HG03196 (cell line): ENCODE results near the gene ZBTB45.
"Not testable (repeated sequence)": the region's sequence is repeated elsewhere in the genome, so short reads cannot be mapped to it uniquely, and the experiment has no call there.

ENCODE experiments used
- ATAC-seq: cut with Tn5 transposase; IDR thresholded peaks from one replicate; pipeline ENCODE4 v1.9.1; 2021; ENCODE audit not compliant: unreplicated experiment

Gene ZBTB45

DNA sequence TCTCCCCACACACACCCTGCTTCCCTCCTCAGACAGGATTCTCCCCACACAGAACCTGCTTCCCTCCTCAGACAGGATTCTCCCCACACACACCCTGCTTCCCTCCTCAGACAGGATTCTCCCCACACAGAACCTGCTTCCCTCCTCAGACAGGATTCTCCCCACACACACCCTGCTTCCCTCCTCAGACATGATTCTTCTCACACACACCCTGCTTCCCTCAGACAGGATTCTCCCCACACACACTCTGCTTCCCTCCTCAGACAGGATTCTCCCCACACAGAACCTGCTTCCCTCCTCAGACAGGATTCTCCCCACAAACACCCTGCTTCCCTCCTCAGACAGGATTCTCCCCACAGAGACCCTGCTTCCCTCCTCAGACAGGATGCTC is 19.6 kb upstream of the ZBTB45 start:
- not testable (repeated sequence) for ATAC-seq

DNA sequence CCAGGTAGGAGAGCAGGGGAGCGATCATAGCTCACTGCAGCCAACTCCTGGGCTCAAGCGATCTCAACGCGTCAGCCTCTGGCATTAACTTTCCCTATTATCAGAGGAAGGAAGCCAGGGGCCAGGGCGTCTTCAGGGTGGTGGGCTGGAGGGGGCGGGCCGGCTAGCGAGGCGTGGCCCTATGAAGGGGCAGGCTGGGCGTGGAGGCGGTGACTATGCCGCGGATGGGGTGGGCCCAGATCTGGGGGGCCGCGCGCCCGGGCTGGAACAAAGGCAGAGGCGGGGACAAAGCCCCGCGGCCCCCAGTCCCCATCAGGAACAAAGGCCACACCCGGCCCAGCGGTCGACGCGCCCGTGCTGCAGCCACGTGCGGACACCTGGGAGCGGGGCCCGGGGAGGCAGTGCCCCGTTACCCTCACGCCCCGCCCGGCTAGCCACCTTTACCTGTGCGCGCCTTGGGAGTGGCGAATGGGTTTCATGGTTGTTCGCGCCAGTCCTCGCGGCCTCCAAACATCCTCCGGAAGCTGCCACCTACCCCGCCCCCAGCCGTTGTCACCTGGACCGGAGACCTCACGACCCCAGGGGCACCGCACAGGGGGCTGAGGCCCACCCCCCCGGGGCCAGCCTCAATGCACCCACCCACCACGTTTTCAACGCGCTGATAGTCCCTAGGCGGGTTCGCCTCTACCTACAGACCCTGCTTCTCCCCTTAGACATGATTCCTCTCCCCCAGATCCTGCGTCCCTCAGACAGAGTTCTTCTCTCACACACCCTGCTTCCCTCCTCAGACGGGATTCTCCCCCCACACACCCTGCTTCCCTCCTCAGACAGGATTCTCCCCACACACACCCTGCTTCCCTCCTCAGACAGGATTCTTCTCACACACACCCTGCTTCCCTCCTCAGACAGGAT is 18.9 kb upstream of the ZBTB45 start:
- no peak for ATAC-seq

DNA sequence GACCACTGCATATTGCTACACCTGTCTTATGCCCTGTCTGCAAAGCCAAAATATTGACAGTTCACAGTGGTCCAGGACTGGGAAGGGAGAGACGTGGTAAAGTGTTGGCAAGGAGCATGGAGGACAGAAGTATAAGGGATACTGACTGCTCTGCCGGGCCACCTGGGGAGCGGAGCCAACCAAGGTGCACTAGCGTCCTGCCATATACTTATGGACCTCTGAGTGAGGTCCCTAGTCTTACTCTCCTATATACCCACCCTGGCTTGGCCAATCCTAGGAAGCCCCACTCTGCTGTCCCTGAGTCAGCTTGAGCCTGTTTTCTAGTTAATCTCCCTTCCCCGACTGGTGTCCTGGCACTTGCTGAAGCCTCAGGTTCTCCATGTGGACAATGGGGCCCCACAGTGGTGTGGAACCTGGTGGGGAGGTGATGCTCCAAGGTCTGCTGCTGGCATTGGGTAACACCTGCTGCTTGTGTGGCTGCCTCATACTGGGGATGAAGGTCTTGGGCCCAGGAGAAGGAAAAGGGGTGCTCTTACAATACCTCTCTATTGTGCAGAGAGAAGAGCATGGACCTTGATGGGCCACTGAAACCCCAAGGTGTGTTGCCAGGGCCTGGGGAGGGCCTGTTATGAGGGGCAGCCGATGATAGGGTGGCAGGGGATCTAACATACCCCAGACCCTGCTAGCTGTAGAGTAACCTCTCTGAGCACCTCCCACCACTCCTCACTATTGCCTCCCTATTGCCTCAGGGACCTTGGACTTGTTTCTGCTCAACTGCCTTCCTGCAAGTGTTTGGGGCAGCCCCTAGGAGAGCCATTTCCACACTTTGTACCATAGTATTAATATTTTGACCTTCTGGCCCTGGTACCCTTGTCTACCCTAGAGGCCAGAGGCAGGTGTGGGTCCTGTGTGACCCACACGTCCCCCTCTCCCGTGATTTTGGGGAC is 17.5 kb upstream of the ZBTB45 start:
- ATAC-seq = no peak

DNA sequence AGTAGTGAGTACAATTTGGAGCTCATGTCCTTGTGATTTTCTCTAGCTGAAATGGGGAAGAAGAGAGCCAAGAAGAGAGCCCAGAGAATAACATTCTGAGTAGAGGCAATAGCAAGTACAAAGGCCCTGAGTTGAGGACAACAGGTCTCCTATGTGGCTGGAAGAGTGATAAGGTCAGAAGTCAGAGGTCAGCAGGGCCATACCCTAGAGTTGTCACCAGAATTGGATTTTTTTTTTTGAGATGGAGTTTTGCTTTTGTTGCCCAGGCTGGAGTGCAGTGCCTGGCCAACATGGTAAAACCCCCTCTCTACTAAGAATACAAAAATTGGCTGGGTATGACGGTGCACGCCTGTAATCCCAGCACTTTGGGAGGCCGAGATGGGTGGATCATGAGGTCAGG is 16.2 kb upstream of the ZBTB45 start:
- ATAC-seq = no peak

DNA sequence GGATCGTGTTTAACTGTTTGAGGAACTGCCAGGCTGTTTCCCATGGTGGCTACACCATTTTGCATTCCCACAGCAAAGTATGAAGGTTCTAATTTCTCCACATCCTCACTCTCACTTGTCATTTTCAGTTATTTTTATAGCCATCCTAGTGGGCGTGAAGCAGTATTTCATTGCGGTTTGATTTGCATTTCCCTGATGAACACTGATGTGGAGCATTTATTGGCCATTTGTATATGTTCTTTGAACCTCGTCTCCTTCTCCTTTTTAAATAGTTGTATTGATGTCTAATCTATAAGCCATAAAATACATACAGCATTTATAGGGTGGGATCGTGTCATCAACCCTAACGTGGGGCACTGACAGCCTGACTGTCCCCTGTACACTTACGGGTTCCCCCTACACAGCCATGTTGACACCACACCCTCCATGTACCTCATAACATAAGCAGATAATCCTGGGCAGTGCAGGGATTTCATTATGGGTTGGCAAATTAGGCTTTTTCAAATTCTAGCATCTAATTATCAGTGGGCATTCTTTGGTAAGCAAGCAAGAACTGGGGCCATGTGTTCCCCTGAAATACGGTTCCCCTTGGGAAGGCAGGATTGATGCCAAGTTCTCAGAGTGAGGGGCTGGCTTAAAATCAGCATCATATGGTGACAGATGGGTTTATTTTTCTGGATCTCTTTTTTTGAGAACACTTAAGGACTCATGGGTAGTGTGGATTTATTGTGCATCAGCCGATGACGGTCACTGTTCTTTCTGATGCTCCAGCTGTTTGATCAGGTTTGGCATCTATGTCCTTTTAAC is 11.6 kb upstream of the ZBTB45 start:
- ATAC-seq = no peak

DNA sequence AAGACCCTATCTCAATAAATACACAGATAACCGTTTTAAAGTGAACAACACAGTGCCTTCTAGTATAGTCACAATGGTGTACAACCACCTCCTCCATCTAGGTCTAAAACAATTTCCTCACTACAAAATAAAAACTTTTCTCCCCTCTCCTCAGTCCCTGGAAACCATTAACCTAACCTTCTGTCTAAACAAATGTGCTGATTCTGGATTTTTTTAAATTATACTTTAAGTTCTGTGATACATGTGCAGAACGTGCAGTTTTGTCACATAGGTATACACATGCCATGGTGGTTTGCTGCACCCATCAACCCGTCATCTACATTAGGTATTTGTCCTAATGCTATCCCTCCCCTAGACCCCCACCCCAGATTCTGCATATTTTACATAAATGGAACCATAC is 9.8 kb upstream of the ZBTB45 start:
- ATAC-seq = no peak

DNA sequence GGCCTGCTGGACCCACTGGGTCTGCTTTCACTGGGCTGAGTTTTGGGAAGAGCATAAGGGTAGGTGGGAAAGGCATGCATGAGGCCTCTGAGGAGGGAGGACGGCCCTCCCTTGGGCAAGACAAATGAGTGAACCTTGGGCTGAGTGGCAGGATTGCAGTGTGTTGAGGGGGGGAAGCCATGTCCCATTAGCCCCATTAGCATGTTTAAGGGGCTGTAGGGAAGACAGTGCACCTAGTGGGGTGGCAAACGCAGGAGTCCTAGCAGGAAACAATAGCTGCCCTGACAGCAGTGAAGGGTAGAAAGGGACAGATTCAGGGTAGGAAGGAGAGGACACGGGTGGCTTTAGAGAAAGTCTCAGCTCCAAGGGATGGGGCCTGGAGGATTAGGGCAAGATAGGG is 3.1 kb upstream of the ZBTB45 start:
- ATAC-seq = no peak

DNA sequence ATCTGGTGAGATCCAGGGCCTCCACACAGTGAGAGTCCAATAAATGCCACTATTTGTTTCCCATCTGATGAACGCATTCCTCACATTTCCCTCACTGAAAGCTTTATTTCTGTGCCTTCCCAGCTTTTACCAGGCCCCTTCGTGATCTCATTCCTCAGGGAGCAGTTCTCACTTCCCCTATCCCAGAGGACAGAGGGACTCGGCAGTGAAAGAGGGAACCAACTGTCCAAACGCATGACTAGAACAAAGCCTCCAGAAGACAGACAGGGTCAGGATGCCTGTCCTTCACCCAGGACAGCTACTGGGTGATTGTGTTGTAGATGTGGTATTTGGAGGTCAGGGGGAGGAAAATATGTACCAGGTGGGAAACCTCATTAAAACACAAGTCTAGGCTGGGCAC is 2.0 kb upstream of the ZBTB45 start:
- no peak for ATAC-seq

DNA sequence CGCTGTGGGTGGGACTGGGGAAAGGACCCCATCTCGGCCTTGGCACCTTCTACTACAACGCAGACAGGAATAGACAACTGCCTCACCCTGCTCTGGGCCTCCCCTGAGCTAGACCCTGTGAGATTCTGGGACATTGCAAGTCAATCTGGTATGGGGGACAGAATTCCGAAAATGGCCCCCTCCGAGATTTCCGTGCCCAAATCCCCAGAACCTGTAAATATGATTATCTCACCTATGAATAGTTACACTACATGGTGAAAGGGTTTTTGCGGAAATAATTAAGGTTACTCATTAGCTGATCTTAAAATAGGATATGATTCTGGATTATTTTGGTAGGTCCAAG is 618 bp upstream of the ZBTB45 start:
- ATAC-seq = no peak

DNA sequence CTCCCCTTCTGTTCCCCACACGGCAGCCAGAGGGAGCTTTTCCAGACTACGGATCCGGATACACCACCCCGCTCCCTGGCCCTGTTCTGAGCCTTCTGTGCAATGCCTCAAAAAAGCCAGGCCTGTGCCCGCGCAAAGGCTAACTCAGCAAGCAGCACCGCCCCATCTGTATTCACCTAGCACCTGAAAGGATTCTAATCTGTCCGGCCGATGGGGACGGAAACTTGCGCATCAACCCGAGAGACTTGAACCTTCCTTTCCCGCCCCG is 589 bp downstream of the ZBTB45 start:
- ATAC-seq = peak; percentile 6

DNA sequence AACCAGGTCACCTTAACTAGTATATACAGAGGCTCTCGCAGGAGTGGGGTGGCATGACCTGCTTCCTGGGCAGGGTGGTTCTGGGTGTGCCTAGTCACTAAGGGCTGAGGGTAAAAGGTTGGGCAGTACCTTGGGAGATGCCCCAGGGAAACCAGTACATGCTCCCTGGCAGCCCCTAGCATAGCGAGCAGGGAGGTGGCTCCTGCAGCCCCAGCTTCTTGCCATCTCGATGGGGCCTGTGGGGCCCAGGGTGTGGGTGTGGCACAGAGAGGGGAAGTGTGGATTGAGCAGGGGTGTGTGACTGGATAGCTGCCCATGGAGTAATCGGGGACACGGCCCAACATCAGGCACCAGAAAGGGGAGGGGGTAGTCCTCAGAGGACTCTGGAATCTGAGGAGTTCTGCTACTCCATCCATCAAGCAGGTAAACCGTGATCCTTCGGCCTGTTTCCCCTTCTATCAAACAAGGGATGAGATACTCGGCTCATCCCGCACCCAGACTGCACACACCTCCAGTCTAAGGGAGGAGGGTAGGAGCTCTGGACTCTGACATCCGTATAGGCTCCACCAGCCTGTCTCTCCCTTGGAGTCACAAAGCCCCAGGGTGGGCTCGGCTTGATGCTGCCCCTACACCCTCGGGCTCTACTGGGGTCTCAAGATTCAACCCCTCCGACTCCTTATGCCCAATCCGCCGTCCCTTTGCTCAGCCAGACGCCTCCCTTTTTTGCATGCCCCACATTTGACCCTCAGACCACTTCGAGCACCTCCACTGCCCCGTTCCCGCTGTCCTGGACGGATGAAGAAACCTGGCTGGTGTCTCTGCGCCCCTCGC is 1.1 kb downstream of the ZBTB45 start:
- ATAC-seq = no peak

DNA sequence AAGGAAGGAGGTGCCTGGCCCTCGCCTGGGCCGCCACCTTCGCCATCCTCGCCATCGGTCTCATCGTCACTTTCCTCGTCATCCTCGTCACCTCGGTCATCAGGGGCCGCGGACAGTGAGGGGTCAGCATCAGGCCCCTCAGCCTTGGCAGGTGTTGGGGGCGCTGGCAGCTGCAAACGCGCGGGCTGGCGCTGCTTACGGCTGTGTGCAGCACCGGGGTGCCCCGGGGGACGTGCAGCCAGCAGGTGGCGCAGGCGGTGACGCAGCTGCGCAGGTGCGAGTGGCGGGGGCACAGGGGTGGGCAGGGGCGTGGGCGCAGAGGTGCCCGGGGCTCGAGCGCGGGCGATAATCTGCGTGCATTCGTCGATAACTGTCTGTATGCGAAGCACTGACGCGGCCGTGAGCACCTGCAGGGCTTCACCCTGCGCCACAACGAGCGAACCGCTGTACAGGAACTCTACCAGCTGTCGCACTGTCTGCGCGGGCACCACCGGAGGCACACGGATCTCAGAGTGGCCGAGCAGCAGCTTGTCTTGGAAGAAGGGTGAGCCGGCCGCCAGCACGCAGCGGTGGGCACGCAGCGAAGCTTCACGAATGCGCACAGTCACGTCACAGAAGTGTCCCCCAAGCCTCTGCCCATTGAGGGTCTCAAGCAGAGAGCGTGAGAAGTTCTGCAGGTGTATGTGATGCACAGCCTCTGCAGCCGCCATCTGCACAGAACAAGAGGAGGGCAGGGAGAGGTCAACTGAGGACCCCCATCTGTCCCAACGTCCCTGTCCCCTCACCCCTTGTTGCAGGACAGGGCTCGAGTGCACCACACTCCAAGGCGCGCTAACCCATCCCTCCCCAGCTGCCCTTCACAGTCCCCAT is 2.4 kb downstream of the ZBTB45 start:
- ATAC-seq = no peak

DNA sequence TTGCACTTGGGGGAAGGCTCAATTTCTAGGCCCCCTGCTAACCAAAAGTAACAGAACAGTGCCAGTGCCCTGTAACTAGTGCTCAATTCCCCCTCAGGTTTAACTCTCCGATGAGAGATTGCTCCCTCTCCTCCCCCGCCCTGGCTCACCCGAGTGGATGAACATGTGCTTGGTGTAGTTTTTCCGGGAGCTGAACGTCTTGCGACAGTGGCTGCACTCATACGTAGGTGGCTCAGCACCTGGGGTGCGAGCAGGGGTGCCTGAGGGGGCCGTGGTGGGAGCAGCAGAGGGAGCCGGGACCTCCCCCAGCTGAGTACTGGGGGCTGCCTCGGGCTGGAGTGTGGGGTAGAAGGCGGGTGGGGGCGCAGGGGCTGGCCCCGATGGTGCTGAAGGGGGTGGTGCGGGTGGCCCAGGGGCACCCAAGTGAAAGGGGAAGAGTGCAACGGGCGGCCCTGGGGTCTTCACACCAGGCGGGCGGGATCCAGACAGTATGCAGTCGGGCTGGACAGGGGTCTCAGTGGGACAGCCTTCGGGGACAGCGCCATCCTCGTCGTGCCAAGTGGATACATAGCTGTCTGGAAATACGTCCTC is 3.3 kb downstream of the ZBTB45 start:
- no peak for ATAC-seq

DNA sequence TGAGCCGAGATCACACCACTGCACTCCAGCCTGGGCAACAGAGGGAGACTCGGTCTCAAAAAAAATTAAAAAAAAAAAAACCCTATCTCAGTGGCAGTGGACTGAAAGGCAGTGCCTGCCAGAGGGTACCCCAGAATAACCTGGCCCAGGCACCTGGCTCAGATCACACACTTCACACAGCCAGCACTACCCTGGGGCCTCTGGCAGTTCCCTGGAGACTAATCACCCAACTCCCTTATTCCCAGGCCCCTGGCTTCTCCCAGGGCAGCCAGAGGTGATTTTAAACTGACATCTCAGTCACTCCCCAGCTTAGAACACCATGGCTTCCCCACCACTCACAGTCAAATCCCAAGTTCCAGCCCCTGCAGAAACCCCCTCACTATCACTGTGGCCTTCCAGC is 4.4 kb downstream of the ZBTB45 start:
- ATAC-seq = no peak

DNA sequence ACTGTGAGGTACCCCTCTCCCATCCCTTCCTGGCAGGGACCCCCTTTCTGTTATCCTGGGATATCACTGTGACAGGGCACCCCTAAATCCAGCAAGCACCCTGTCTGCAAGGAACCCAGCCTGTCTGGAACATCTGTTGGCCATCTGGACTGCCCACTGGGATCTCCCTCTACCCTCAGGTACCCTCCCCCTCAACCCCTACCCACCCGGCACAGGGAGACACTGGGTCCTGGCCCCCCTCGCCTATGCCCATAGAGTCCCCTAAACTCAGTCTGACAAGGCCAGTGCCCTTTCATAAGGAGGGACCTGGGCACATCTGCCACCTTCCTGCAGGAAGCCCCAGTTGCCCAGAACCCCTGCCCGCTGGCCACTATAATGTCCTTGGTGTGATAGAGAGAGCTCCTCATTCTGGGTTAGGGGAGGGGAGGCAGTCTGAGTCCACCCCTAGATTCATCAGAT is 5.0 kb downstream of the ZBTB45 start:
- no peak for ATAC-seq

DNA sequence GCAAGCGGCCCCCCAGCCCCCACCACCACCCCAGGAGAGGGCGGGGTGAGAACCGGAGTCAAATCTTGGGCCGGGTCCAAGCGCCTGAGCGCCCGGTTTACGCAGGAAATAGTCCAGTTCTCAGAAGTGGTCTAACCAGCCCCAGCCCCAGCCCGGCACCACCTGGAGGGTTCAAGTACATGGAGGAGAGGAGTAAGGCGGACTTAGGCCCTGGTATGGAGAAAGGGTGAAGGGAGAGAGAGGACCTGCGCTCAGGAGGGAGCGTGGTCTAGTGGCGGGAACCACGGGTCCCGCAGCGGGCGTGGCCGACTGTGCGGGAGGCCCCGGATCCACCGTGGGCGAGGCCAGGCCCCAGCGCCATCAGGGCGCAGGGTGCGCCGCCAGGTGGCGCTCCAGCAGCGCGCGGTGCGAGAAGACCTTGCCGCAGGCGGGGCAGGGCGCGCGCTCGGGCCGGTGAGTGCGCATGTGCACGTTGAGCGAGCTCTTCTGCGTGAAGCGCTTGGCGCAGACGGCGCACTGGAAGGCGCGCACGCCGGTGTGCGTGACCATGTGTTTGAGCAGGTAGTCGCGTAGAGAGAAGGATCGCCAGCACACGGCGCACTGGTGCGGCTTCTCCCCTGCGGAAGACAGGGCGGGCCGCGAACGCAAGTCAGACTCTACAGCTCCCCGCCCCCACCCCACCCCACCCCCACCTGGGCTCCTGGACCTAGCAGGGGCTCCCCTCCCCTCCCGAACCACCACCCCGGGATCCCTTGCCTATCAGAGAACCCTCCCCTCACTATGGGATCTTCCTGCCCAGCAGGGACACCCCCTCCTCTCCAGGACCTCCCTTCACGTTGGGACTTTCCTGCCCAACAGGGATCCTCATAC is 5.7 kb downstream of the ZBTB45 start:
- ATAC-seq = peak; percentile 69

DNA sequence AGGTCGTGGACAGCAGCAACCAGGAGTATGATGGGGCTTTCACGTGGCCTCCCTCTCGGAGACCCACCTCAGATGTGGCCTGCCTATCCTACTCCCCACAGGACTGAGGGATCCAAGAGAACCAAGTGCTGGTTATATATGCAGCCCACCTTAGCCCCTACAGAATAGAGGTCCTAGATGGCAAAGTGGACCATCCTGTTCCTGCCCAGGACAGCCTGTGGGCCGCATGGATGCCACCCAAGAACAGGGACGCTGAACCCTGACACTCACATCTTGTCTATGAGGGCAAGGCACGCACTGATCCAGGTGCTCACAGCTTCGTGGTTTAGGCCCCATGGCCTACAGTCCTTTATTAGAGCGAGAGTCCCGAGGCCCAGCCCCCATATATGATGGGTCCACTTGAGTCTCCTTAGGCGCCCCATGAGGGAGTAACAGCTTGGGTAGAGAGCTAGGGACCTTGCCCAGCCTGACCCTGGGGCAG is 6.4 kb downstream of the ZBTB45 start:
- no peak for ATAC-seq
